ENCODE measurements around the gene EEF1A1.

DNA sequence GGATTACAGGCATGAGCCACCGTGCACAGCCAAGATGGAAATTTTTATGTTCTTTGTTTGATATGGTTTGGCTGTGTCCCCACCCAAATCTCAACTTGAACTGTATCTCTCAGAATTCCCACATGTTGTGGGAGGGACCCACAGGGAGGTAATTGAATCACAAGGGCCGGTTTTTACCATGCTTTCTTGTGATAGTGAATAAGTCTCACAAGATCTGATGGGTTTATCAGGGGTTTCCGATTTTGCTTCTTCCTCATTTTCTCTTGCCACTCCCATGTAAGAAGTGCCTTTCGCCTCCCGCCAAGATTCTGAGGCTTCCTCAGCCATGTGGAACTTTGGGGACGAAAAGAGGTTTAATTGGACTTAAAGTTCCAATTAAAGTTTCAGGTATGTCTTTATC, 14.6 kb downstream of the EEF1A1 start:
- TF ChIP-seq, protein P1, sequence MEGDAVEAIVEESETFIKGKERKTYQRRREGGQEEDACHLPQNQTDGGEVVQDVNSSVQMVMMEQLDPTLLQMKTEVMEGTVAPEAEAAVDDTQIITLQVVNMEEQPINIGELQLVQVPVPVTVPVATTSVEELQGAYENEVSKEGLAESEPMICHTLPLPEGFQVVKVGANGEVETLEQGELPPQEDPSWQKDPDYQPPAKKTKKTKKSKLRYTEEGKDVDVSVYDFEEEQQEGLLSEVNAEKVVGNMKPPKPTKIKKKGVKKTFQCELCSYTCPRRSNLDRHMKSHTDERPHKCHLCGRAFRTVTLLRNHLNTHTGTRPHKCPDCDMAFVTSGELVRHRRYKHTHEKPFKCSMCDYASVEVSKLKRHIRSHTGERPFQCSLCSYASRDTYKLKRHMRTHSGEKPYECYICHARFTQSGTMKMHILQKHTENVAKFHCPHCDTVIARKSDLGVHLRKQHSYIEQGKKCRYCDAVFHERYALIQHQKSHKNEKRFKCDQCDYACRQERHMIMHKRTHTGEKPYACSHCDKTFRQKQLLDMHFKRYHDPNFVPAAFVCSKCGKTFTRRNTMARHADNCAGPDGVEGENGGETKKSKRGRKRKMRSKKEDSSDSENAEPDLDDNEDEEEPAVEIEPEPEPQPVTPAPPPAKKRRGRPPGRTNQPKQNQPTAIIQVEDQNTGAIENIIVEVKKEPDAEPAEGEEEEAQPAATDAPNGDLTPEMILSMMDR (IDR thresholded peaks at IDR 0.05 in 8 of 11, conservative IDR thresholded peaks at IDR 0.05 in 3 of 11) = no peak
- no peak for TF ChIP-seq POLR2A (IDR thresholded peaks at IDR 0.05)
